DND-41 (cell line): ENCODE data around the gene SLC5A6.
A peak's percentile ranks its signal among the peaks of the same experiment; 100 is the strongest.

Experiments used
- ATAC-seq: fragments of 200-7000 bp; cut with Tn5 transposase; 3 replicates; pipeline ENCODE4 v1.9.1; 2021; ENCODE audit warnings: low read depth; ENCODE audit not compliant: insufficient read depth
- DNase-seq: peaks from one replicate; pipeline ENCODE4 v3.0.0-alpha.2; 2020
- H2AFZ ChIP-seq: 2 replicates; pipeline ENCODE4 v1.6.0; 2012; ENCODE audit warnings: low read depth, low read length
- H3K27ac ChIP-seq: 2 replicates; pipeline ENCODE4 v1.5.1; 2012; ENCODE audit warnings: low read length, inconsistent platforms
- H3K27me3 ChIP-seq: fragments of 200-600 bp; sonication (generic); 2 replicates; pipeline ENCODE4 v1.6.0; 2012; ENCODE audit warnings: low read length, mild to moderate bottlenecking, inconsistent platforms; ENCODE audit not compliant: insufficient read depth, poor library complexity
- H3K36me3 ChIP-seq: 2 replicates; pipeline ENCODE4 v1.5.1; 2012; ENCODE audit warnings: low read length, inconsistent platforms; ENCODE audit not compliant: insufficient read depth
- H3K4me1 ChIP-seq: 2 replicates; pipeline ENCODE4 v1.5.1; 2012; ENCODE audit warnings: mild to moderate bottlenecking, low read length; ENCODE audit not compliant: insufficient read depth
- H3K4me2 ChIP-seq: 2 replicates; pipeline ENCODE4 v1.6.0; 2012; ENCODE audit warnings: mild to moderate bottlenecking, moderate library complexity, low read length, inconsistent platforms; ENCODE audit not compliant: insufficient read depth
- H3K4me3 ChIP-seq, 2 experiments: fragments of 200-600 bp in 1 of 2; shearing (Covaris generic) in 1 of 2; 2 replicates each; pipeline ENCODE4 v1.5.1; 2012 to 2016; ENCODE audit warnings: inconsistent platforms in 2 of 2, low read length in 2 of 2, mild to moderate bottlenecking in 2 of 2, low read depth in 1 of 2, moderate library complexity in 1 of 2
- H3K79me2 ChIP-seq: 2 replicates; pipeline ENCODE4 v1.6.0; 2012; ENCODE audit warnings: low read length, inconsistent platforms; ENCODE audit not compliant: insufficient read depth
- H3K9ac ChIP-seq: 2 replicates; pipeline ENCODE4 v1.6.0; 2012; ENCODE audit warnings: low read depth, mild to moderate bottlenecking, inconsistent platforms, low read length, moderate library complexity
- H3K9me3 ChIP-seq: 2 replicates; pipeline ENCODE4 v1.5.1; 2012; ENCODE audit warnings: low read length, moderate library complexity, mild to moderate bottlenecking, inconsistent platforms; ENCODE audit not compliant: insufficient read depth, severe bottlenecking
- H4K20me1 ChIP-seq: 2 replicates; pipeline ENCODE4 v1.6.0; 2012; ENCODE audit warnings: low read length; ENCODE audit not compliant: insufficient read depth
- CTCF ChIP-seq: IDR thresholded peaks from 2 replicates; pipeline ENCODE4 v1.5.1; 2012; ENCODE audit warnings: borderline replicate concordance, low read length, moderate library complexity, mild to moderate bottlenecking; ENCODE audit not compliant: poor library complexity, severe bottlenecking; ENCODE audit errors: extremely low read depth
- EZH2 ChIP-seq: IDR thresholded peaks from 3 replicates; pipeline ENCODE4 v1.6.1; 2012; ENCODE audit warnings: borderline replicate concordance, low read depth, mild to moderate bottlenecking, moderate library complexity, low read length, inconsistent platforms; ENCODE audit not compliant: severe bottlenecking

The SLC5A6 gene

GRCh38 chr2:27194538-27195354, 17.3 kb downstream of the SLC5A6 start:
- DNase-seq, result no peak
- H3K27me3 ChIP-seq, result no peaks in the 10 kb centered on the region
- no peaks in the 10 kb centered on the region for H3K79me2 ChIP-seq
- ATAC-seq, result no peak
- H3K9me3 ChIP-seq, result no peaks in the 10 kb centered on the region
- no peak for TF ChIP-seq EZH2
- TF ChIP-seq CTCF, result no peak
- no peaks in the 10 kb centered on the region for H4K20me1 ChIP-seq
- no peak overlapping the region for H3K4me3 ChIP-seq
- peaks cover 4% of the 10 kb centered on the region; the same call in 1 of the 2 replicates for H3K36me3 ChIP-seq
- no peaks in the 10 kb centered on the region for H3K4me1 ChIP-seq
- no peak overlapping the region for H3K9ac ChIP-seq
- no peak overlapping the region for H3K27ac ChIP-seq
- no peak overlapping the region for H3K4me2 ChIP-seq
- no peak overlapping the region for H2AFZ ChIP-seq

GRCh38 chr2:27191070-27191829, 20.8 kb downstream of the SLC5A6 start:
- no peak overlapping the region for H3K4me2 ChIP-seq
- H4K20me1 ChIP-seq, result no peaks in the 10 kb centered on the region
- H3K79me2 ChIP-seq, result no peaks in the 10 kb centered on the region
- no peaks in the 10 kb centered on the region for H3K27me3 ChIP-seq
- ATAC-seq (peak; percentile 91), DNase-seq (peak; percentile 60)
- H3K9me3 ChIP-seq, result no peaks in the 10 kb centered on the region
- TF ChIP-seq CTCF (peak; percentile 67), EZH2 (no peak)
- no peak overlapping the region for H3K4me3 ChIP-seq
- H3K27ac ChIP-seq, result no peak overlapping the region
- H3K36me3 ChIP-seq, result no peaks in the 10 kb centered on the region
- H3K4me1 ChIP-seq, result no peaks in the 10 kb centered on the region
- no peak overlapping the region for H2AFZ ChIP-seq
- no peak overlapping the region for H3K9ac ChIP-seq

GRCh38 chr2:27189989-27190388, 22.1 kb downstream of the SLC5A6 start:
- ATAC-seq (no peak), DNase-seq (no peak)
- Histone ChIP-seq H4K20me1 (no peaks in the 10 kb centered on the region), H3K9ac (no peak overlapping the region), H3K9me3 (no peaks in the 10 kb centered on the region), H3K79me2 (no peaks in the 10 kb centered on the region), H3K27ac (no peak overlapping the region), H3K27me3 (peaks cover 3% of the 10 kb centered on the region), H3K4me1 (no peaks in the 10 kb centered on the region), H2AFZ (no peak overlapping the region), H3K4me3 (no peak overlapping the region), H3K36me3 (no peaks in the 10 kb centered on the region), H3K4me2 (no peak overlapping the region)
- TF ChIP-seq EZH2, result no peak
- TF ChIP-seq CTCF, result no peak
